Peyer's patch (tissue), 4 donors: ENCODE data around the gene HOXD11. TPM values are rescaled to one million over a fixed set of nuclear protein-coding genes. Genes with fewer than 3 reads are reported as not detected.

ENCODE experiments used
- DNase-seq, 3 donors: peaks; one replicate each; pipeline ENCODE4 v3.0.0-alpha.2; 2017 to 2019
- H3K27ac ChIP-seq, 4 donors: fragments of 200-600 bp; sonication (generic); one replicate each; pipeline ENCODE4 v1.5.1; 2016 to 2019
- H3K27me3 ChIP-seq, 2 donors: fragments of 200-600 bp; sonication (generic); one replicate each; pipeline ENCODE4 v1.5.1; 2019
- H3K36me3 ChIP-seq, 3 donors: fragments of 200-600 bp; sonication (generic); one replicate each; pipeline ENCODE4 v1.5.1; 2016 to 2019
- H3K4me1 ChIP-seq, 4 donors: fragments of 200-600 bp; sonication (generic); one replicate each; pipeline ENCODE4 v1.5.1; 2016 to 2019
- H3K4me3 ChIP-seq, 4 donors: fragments of 200-600 bp; sonication (generic); 1 replicate in 3 of 4; 2 replicates in 1 of 4; pipeline ENCODE4 v1.5.1; 2016 to 2019; ENCODE audit warnings: mild to moderate bottlenecking in 1 of 4
- H3K9me3 ChIP-seq, 4 donors: fragments of 200-600 bp; sonication (generic); one replicate each; pipeline ENCODE4 v1.5.1; 2016 to 2019; ENCODE audit warnings: mild to moderate bottlenecking in 1 of 4
- POLR2A ChIP-seq, 2 donors: fragments of 450-650 bp; IDR thresholded peaks; one replicate each; pipeline ENCODE4 v1.5.1; 2017; ENCODE audit warnings: antibody characterized with exemption in 2 of 2, mild to moderate bottlenecking in 2 of 2, moderate library complexity in 2 of 2
- total RNA-seq, 4 donors: library from RNA; depleted of rRNA; stranded (reverse); fragments of >200 nt; gene quantifications; one replicate each; pipeline ENCODE4 v1.1.0, GENCODE V29; 2016
- TF ChIP-seq, protein P1 (sequence below), 6 experiments: fragments of 450-650 bp in 4 of 6; fragments of 200-600 bp in 2 of 6; sonication (generic) in 1 of 6; IDR thresholded peaks; one replicate each; pipeline ENCODE4 v1.5.1; 2017 to 2019; ENCODE audit warnings: antibody characterized with exemption in 6 of 6, mild to moderate bottlenecking in 3 of 6, moderate library complexity in 1 of 6

Gene HOXD11
- total RNA-seq, 4 donors from 2014 or later, result not detected

DNA sequence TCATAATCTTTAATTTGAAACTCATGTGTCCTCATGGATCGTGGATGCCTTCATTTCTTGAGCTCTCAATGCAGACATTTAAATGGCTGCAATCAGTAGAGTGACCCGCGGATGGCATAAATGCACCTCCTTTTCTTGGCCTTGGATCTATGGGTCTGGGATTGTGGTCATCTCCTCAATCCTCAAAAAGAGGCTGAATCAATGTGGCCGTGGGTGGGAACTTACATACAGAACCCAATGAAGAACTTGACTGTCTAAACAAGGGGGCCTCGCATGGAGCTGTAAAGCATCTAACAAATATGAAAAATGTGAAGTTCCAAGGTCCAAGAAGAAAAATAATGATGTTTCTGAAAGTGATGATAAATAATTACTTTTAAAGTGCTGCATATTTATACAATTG lies 11.7 kb upstream of the HOXD11 start:
- Histone ChIP-seq H3K36me3 (no peaks in the 10 kb centered on the region), H3K4me1 (peaks cover 0 to 33% (median 2%) of the 10 kb centered on the region in 4 donors), H3K27ac (no peak overlapping the region), H3K9me3 (no peaks in the 10 kb centered on the region), H3K27me3 (peaks cover 0 to 96% of the 10 kb centered on the region in 2 donors), H3K4me3 (no peak overlapping the region)
- no peak for TF ChIP-seq POLR2A (IDR thresholded peaks at IDR 0.05)
- TF ChIP-seq, protein P1, sequence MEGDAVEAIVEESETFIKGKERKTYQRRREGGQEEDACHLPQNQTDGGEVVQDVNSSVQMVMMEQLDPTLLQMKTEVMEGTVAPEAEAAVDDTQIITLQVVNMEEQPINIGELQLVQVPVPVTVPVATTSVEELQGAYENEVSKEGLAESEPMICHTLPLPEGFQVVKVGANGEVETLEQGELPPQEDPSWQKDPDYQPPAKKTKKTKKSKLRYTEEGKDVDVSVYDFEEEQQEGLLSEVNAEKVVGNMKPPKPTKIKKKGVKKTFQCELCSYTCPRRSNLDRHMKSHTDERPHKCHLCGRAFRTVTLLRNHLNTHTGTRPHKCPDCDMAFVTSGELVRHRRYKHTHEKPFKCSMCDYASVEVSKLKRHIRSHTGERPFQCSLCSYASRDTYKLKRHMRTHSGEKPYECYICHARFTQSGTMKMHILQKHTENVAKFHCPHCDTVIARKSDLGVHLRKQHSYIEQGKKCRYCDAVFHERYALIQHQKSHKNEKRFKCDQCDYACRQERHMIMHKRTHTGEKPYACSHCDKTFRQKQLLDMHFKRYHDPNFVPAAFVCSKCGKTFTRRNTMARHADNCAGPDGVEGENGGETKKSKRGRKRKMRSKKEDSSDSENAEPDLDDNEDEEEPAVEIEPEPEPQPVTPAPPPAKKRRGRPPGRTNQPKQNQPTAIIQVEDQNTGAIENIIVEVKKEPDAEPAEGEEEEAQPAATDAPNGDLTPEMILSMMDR (IDR thresholded peaks at IDR 0.05), result no peak
- no peak for DNase-seq

DNA sequence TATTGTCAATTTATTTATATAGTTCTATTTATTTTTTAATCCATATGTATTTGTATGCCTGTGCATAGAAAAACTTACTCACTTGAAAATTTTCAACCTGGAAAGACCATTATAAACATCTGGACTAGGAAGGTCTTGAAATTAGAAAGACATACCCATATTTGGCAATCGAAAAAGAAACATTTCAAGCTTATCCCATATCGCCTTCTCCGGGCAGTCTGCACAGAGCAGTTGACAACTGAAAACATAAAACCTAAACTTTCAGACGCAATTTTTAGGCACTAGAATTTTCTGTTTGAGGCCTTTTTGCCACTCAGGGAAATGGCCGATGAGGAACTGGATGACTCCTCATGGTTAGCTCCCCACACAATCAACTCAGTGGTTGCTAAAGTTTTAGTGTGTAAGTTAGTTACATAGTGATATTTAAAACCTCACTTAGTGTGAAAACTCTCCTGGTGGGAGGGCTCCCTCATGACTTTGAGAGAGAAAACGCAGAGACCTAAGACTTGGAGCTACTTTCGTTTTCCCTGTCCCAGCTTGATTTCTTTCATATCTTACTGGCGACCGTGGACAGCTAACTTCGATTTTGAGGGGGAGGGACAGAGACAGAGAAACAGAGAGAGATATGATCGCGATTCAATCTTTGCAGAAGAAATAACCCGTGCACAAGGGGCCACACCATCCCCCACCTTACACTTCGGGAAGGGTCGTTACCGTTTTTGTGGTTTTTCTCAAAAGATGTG lies 10.7 kb upstream of the HOXD11 start:
- Histone ChIP-seq H3K4me3 (peak overlapping the region in 2 of 4 donors; percentile 42 to 60), H3K9me3 (no peaks in the 10 kb centered on the region), H3K27me3 (peaks cover 0 to 97% of the 10 kb centered on the region in 2 donors), H3K36me3 (no peaks in the 10 kb centered on the region), H3K27ac (no peak overlapping the region), H3K4me1 (peaks cover 0 to 33% (median 2%) of the 10 kb centered on the region in 4 donors)
- DNase-seq, result no peak
- TF ChIP-seq, protein P1 (IDR thresholded peaks at IDR 0.05), result no peak
- no peak for TF ChIP-seq POLR2A (IDR thresholded peaks at IDR 0.05)

DNA sequence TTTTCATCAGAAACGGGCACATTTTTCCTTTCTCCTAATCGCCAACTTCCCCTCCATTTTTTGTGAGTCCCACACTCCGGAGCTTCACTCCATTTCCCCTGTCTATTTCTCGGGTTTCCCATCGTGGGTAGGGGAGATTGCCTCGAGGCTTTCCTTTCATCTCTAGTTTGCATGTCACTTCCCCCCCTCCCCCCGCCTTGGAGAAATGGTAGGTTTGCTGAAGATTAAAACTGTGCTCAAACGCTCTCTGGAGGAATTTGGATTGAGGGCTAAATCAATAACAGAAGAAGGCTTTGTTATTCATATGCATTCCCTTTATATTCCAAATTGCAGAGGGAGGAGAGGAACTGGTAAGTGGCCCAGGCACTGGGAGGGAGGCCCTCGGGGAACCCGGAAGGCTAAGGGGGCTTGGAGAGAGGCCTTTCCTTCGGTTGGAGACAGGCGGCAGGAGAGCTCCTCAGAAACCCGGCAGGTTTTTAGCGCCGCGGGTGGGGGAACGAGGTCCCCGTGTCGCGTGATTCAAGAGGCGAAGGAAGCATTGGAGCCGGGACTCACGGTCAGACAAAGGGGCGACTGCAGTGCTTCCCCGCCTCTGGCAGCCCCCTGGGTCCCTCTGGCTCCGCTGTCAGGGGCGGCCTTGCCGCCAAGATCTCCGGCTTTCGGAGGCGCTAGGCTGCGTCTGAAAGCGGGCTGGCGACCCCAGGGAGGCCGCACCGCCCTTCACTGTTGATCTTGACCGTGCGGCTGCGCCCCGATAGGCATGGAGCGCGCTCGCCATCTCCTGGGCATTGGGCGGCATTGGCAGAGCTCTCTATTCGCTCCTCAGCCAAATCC lies 9.9 kb upstream of the HOXD11 start:
- peak; percentile 44 to 82 (median 77) for DNase-seq
- Histone ChIP-seq H3K4me3 (peak overlapping the region; percentile 24 to 60 (median 37)), H3K4me1 (peaks cover 0 to 33% (median 2%) of the 10 kb centered on the region in 4 donors), H3K36me3 (no peaks in the 10 kb centered on the region), H3K27ac (no peak overlapping the region), H3K27me3 (peaks cover 0 to 93% of the 10 kb centered on the region in 2 donors), H3K9me3 (no peaks in the 10 kb centered on the region)
- TF ChIP-seq, protein P1 (IDR thresholded peaks at IDR 0.05), result peak; percentile 22 to 88 (median 75)
- TF ChIP-seq POLR2A (IDR thresholded peaks at IDR 0.05), result no peak

DNA sequence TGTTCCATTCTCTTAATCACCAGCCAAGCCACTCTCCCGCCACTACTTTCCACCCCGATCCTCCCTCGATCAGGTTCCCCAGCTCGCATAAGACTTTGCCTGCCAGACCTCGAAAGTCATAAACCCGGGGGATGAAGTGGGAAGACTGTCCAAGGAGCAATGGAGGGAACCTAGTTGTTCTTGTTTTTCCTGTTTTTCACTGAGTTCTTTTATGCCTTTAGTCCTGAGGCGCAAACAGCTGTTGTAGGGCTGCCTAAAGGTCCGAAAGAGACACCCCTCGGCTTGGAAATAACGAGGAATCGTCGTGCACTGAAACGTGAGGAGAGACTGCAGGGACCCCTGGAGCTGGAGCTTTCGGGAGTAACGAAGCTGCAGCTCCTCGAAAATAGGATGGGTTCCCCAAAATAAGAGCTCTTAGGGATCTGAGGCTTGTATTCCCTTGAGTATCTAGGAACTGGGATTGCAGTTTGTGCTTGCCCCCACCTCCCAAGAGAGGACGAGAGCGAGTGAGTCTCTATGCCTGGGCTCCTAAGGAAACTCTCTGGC lies 9.2 kb upstream of the HOXD11 start:
- TF ChIP-seq, protein P1 (IDR thresholded peaks at IDR 0.05), result no peak
- TF ChIP-seq POLR2A (IDR thresholded peaks at IDR 0.05), result no peak
- peak overlapping the region in 3 of 4 donors; percentile 32 to 60 (median 42) for H3K4me3 ChIP-seq

DNA sequence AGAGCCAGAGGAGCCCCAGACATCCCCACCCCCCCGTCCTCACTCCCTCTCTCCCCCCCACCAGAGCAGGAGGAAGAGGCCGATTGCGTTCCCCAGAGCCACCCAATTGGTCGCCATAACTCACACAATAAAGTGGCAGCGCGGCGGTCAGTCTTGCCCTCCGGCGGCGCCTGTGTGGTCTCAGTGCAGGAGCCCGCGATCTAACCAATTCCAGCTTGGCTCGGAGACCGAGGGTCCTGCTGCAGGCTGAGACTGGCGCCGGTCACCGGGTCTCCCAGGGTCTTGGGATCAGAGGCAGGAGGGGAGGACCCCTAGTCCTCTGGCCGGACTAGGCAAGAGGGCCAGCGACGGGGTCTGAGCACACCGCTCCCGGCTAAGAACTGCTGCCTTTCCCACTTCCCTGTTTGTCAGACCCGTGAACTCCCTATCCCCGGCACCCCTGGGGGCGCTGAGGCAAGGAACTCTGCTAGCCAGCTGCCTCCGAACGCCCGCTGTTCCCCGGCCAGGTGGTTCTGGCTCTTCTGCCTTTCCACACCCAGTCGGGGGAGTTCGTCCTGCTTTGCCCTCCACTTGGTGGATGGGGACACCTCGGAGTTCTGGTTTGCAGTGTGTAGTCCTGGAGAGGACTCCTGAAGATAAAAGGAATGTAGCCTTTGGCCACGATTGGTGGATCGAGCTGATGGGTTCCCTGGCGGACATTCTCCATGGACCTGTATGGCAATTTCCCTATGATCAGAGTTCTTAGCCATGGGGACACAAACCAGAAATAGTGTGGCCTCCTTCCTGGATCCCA lies 8.5 kb upstream of the HOXD11 start:
- no peak for TF ChIP-seq POLR2A (IDR thresholded peaks at IDR 0.05)
- TF ChIP-seq, protein P1 (IDR thresholded peaks at IDR 0.05), result no peak
- no peaks in the 10 kb centered on the region for H3K36me3 ChIP-seq
- DNase-seq, result peak in 2 of 3 donors; percentile 44 to 48
- no peak overlapping the region for H3K4me3 ChIP-seq
- H3K4me1 ChIP-seq, result peaks cover 0 to 19% (median 0%) of the 10 kb centered on the region in 4 donors
- no peak overlapping the region for H3K27ac ChIP-seq
- no peaks in the 10 kb centered on the region for H3K9me3 ChIP-seq
- H3K27me3 ChIP-seq, result peaks cover 0 to 92% of the 10 kb centered on the region in 2 donors

More for the DNA sequence above, 9.2 kb upstream of the HOXD11 start:
- Histone ChIP-seq H3K27me3 (peaks cover 0 to 92% of the 10 kb centered on the region in 2 donors), H3K4me1 (peaks cover 0 to 26% (median 0%) of the 10 kb centered on the region in 4 donors), H3K9me3 (no peaks in the 10 kb centered on the region), H3K27ac (no peak overlapping the region), H3K36me3 (no peaks in the 10 kb centered on the region)
- no peak for DNase-seq
